Stomach (tissue), 9 donors: ENCODE measurements around the gene FBH1. TPM values are rescaled to one million over a fixed set of nuclear protein-coding genes. Genes with fewer than 3 reads are reported as not detected.

Source experiments
- DNase-seq, 2 donors: peaks; one replicate each; pipeline versions ENCODE4 v3.0.0 to v3.0.0-alpha.2; 2013 to 2019
- H3K27ac ChIP-seq, 5 donors: fragments of 200-600 bp in 4 of 5; sonication (generic) in 4 of 5; one replicate each; pipeline ENCODE4 v1.5.1; 2013 to 2019; ENCODE audit warnings: mild to moderate bottlenecking in 1 of 5, moderate library complexity in 1 of 5
- H3K27me3 ChIP-seq, 3 donors: fragments of 200-600 bp; sonication (generic); one replicate each; pipeline ENCODE4 v1.5.1; 2017 to 2019; ENCODE audit warnings: mixed run types in 1 of 3
- H3K36me3 ChIP-seq, 4 donors: fragments of 200-600 bp; sonication (generic); 1 replicate in 3 of 4; 2 replicates in 1 of 4; pipeline ENCODE4 v1.5.1; 2016 to 2019
- H3K4me1 ChIP-seq, 4 donors: fragments of 200-600 bp; sonication (generic); one replicate each; pipeline ENCODE4 v1.5.1; 2016 to 2019
- H3K4me3 ChIP-seq, 4 donors: fragments of 200-600 bp; sonication (generic) in 3 of 4; one replicate each; pipeline ENCODE4 v1.5.1; 2016 to 2019; ENCODE audit warnings: mild to moderate bottlenecking in 1 of 4
- H3K9me3 ChIP-seq, 4 donors: fragments of 200-600 bp; sonication (generic); one replicate each; pipeline ENCODE4 v1.5.1; 2016 to 2019
- CTCF ChIP-seq, 7 experiments: fragments of 450-650 bp in 4 of 7; fragments of 200-600 bp in 3 of 7; sonication (generic) in 3 of 7; IDR thresholded peaks; one replicate each; pipeline ENCODE4 v1.5.1; 2016 to 2019; ENCODE audit warnings: antibody characterized with exemption in 7 of 7, control low read depth in 2 of 7, mild to moderate bottlenecking in 1 of 7
- EP300 ChIP-seq: sonication (generic); formaldehyde crosslinking; IDR thresholded peaks from one replicate; pipeline ENCODE4 v1.6.1; 2017; ENCODE audit warnings: antibody characterized with exemption
- POLR2A ChIP-seq, 4 donors: fragments of 450-650 bp; IDR thresholded peaks; one replicate each; pipeline ENCODE4 v1.6.1; 2016; ENCODE audit warnings: antibody characterized with exemption in 4 of 4, control low read depth in 2 of 4, mild to moderate bottlenecking in 1 of 4, moderate library complexity in 1 of 4
- POLR2AphosphoS5 ChIP-seq, 3 donors: sonication (generic); formaldehyde crosslinking; IDR thresholded peaks; one replicate each; pipeline ENCODE4 v1.6.1; 2016; ENCODE audit warnings: antibody characterized with exemption in 3 of 3
- WGBS, 5 donors: extraction: QIAGEN DNeasy Blood & Tissue Kit in 3 of 5; methylation state at CpG; one replicate each; pipeline versions ENCODE4 v1.1.5 to v1.1.7; 2013 to 2018; 5-methylcytosine and 5-hydroxymethylcytosine counted together
- intact Hi-C: fragments of 100-400 bp; cut with DNase I; formaldehyde crosslinking; loops from one replicate; pipeline ENCODE4 v1.15.1; 2023; ENCODE audit warnings: low total_unique reads
- polyA plus RNA-seq, 3 donors: library from polyadenylated mRNA; stranded (reverse); fragments of 200-250 nt; gene quantifications; one replicate each; pipeline ENCODE4 v1.2.3, GENCODE V29; 2013
- total RNA-seq, 5 donors: library from RNA; depleted of rRNA; stranded (reverse); fragments of >200 nt; gene quantifications; one replicate each; pipeline versions ENCODE4 v1.1.0 to v1.2.3, GENCODE V29; 2014 to 2016
- donor health status: healthy with polysubstance abuse.
- donor health status: Bipolar disorder and iron deficiency.
- donor health status: healthy.

The FBH1 gene
- total and polyA plus RNA-seq, 8 donors = 38.4 to 192 (median 53.3) TPM

GRCh38 chr10:5949009-5949759, 59.1 kb downstream of the FBH1 start:
- intact Hi-C loops = no loop called here
- no peak for TF ChIP-seq POLR2AphosphoS5 (IDR thresholded peaks at IDR 0.05)
- TF ChIP-seq CTCF (IDR thresholded peaks at IDR 0.05) = peak in 4 of 7 experiments; percentile 26 to 75 (median 54)
- no peak for TF ChIP-seq EP300
- TF ChIP-seq POLR2A (IDR thresholded peaks at IDR 0.05) = no peak
- WGBS, 5 donors = 47 to 56% (median 50%) methylated on average over 14 of the region's 14 CpGs
- peaks cover 35 to 70% (median 54%) of the 10 kb centered on the region in 4 donors for H3K4me1 ChIP-seq
- H3K27ac ChIP-seq = peak overlapping the region in 4 of 5 donors; percentile 82 to 90 (median 85)
- no peaks in the 10 kb centered on the region for H3K27me3 ChIP-seq
- H3K9me3 ChIP-seq = no peaks in the 10 kb centered on the region
- DNase-seq = peak; percentile 77 to 81
- H3K36me3 ChIP-seq = peaks cover 6 to 25% (median 16%) of the 10 kb centered on the region in 4 donors
- no peak overlapping the region for H3K4me3 ChIP-seq

GRCh38 chr10:5951167-5951711, 61.2 kb downstream of the FBH1 start:
- Histone ChIP-seq H3K36me3 (peaks cover 6 to 43% (median 24%) of the 10 kb centered on the region in 4 donors), H3K9me3 (no peaks in the 10 kb centered on the region), H3K4me3 (no peak overlapping the region), H3K4me1 (peaks cover 29 to 62% (median 40%) of the 10 kb centered on the region in 4 donors), H3K27ac (peak overlapping the region; percentile 82 to 90 (median 86)), H3K27me3 (no peaks in the 10 kb centered on the region)
- peak; percentile 54 to 69 for DNase-seq
- peak in 2 of 3 donors; percentile 33 to 48 for TF ChIP-seq POLR2AphosphoS5 (IDR thresholded peaks at IDR 0.05)
- no peak for TF ChIP-seq CTCF (IDR thresholded peaks at IDR 0.05)
- intact Hi-C loops = no loop called here
- WGBS, 5 donors = 25 to 53% (median 42%) methylated on average over 7 of the region's 7 CpGs

GRCh38 chr10:5951721-5952407, 61.8 kb downstream of the FBH1 start:
- TF ChIP-seq EP300 (no peak), POLR2AphosphoS5 (IDR thresholded peaks at IDR 0.05) (no peak), CTCF (IDR thresholded peaks at IDR 0.05) (no peak), POLR2A (IDR thresholded peaks at IDR 0.05) (no peak)
- no peaks in the 10 kb centered on the region for H3K27me3 ChIP-seq
- H3K36me3 ChIP-seq = peaks cover 6 to 50% (median 26%) of the 10 kb centered on the region in 4 donors
- DNase-seq = no peak
- H3K4me3 ChIP-seq = no peak overlapping the region
- H3K27ac ChIP-seq = peak overlapping the region; percentile 82 to 90 (median 86)
- 50 to 70% (median 64%) methylated on average over 6 of the region's 6 CpGs for WGBS, 5 donors
- H3K9me3 ChIP-seq = no peaks in the 10 kb centered on the region
- peaks cover 27 to 56% (median 36%) of the 10 kb centered on the region in 4 donors for H3K4me1 ChIP-seq
- intact Hi-C loops = no loop called here

GRCh38 chr10:5952731-5953385, 62.8 kb downstream of the FBH1 start:
- no peak for TF ChIP-seq POLR2A (IDR thresholded peaks at IDR 0.05)
- TF ChIP-seq POLR2AphosphoS5 (IDR thresholded peaks at IDR 0.05) = no peak
- TF ChIP-seq EP300 = no peak
- TF ChIP-seq CTCF (IDR thresholded peaks at IDR 0.05) = no peak
- H3K9me3 ChIP-seq = no peaks in the 10 kb centered on the region
- no peak overlapping the region for H3K4me3 ChIP-seq
- peaks cover 27 to 54% (median 34%) of the 10 kb centered on the region in 4 donors for H3K4me1 ChIP-seq
- intact Hi-C loops = no loop called here
- 85 to 94% (median 90%) methylated on average over 18 to 20 of the region's 20 CpGs for WGBS, 5 donors
- H3K27me3 ChIP-seq = no peaks in the 10 kb centered on the region
- no peak for DNase-seq
- peaks cover 6 to 60% (median 26%) of the 10 kb centered on the region in 4 donors for H3K36me3 ChIP-seq
- H3K27ac ChIP-seq = peak overlapping the region in 3 of 5 donors; percentile 31 to 86 (median 82)
